Measurements from ENCODE around the gene CAPZB. TPM values are rescaled to one million over a fixed set of nuclear protein-coding genes. Genes with fewer than 3 reads are reported as not detected.

The CAPZB gene
- total RNA-seq, 2 donors from 2014 or later, result 291 to 399 TPM

DNA sequence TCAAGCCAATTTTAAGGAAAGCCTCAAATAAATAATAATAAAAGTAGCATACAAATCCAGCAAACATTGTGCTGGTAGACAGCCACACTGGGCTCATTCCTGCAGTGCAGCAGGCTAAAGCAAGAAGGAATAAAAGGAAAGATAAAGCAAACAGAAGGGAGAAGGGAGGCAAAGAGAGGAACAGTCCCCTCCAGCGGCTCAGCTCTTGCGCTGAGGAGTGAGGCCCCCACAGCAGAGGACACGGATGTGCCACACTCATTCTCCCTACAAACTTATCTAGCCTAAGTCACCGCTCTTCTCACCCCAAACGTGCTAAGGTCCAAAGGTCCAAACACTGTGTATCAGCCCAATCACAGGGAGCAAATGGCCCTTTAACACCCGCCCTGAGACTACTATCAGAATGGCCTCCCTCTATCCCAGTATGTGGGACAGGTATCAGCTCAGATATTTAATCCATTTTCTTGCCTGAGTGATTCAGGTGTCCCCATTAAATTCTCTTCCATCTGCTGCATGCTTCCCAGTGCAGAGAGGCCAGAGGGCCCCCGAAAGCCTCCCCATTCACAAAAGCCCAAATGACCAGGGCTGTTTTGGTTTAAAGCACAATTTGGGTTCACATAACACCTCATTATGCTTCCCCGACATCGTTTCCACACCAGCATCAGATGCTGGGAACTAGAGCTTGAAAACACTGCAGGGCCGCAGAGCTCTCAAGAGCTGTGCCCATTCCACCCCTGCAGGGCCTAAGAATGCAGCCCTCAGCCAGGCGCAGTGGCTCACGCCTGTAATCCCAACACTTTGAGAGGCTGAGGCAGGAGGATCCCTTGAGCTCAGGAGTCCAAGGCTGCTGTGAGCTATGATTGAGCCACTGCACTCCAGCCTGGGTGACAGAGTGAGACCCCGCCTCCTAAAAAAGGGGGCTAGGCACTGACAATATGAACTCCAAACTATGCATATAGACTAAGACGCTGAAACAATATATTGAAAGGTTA lies 17.8 kb downstream of the CAPZB start:
- ATAC-seq (replicated peaks), result no peak
- Mint-ChIP-seq H3K36me3 (ENCODE audit: low read depth) (peaks cover 60% of the 10 kb centered on the region), H3K4me3 (peak overlapping the region; percentile 78), H3K4me1 (peaks cover 79% of the 10 kb centered on the region), H3K27ac (peak overlapping the region; percentile 89), H3K27me3 (no peaks in the 10 kb centered on the region), H3K9me3 (no peaks in the 10 kb centered on the region)

- Mint-ChIP-seq H3K27ac (peak overlapping the region; percentile 68), H3K36me3 (ENCODE audit: low read depth) (peaks cover 47% of the 10 kb centered on the region), H3K27me3 (no peaks in the 10 kb centered on the region), H3K9me3 (no peaks in the 10 kb centered on the region), H3K4me3 (peak overlapping the region; percentile 23), H3K4me1 (peaks cover 69% of the 10 kb centered on the region)
- no peak for ATAC-seq (replicated peaks)
These were observed 19.2 kb downstream of the CAPZB start for GRCh38 chr1:19466112-19466561.

- ATAC-seq (replicated peaks), result no peak
- H3K4me3 Mint-ChIP-seq, result no peak overlapping the region
- H3K9me3 Mint-ChIP-seq, result no peaks in the 10 kb centered on the region
- peaks cover 43% of the 10 kb centered on the region for H3K36me3 Mint-ChIP-seq (ENCODE audit: low read depth)
- H3K27ac Mint-ChIP-seq, result peak overlapping the region; percentile 68
- H3K27me3 Mint-ChIP-seq, result no peaks in the 10 kb centered on the region
- peaks cover 66% of the 10 kb centered on the region for H3K4me1 Mint-ChIP-seq
These were observed 19.7 kb downstream of the CAPZB start for GRCh38 chr1:19465650-19466049.

DNA sequence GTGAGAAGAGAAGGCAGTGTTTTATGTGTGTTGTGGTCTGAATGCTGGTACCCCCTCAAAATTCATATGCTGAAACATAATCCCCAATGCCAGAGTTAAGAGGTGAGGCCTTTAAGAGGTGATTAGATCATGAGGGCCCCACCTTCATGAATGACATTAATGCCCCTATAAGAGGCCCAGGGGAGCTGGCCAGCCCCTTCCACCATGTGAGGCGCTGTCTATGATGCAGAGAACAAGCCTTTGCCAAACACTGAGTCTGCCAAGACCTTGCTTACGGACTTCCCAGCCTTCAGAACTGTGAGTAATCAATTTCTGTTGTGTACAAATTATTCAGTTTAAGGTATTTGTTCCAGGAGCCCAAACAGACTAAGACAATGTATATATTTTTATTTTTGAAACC lies 20.2 kb downstream of the CAPZB start:
- Mint-ChIP-seq H3K27ac (peak overlapping the region; percentile 68), H3K4me3 (peak overlapping the region; percentile 39), H3K4me1 (peaks cover 61% of the 10 kb centered on the region), H3K36me3 (ENCODE audit: low read depth) (peaks cover 38% of the 10 kb centered on the region), H3K9me3 (no peaks in the 10 kb centered on the region), H3K27me3 (no peaks in the 10 kb centered on the region)
- no peak for ATAC-seq (replicated peaks)

GRCh38 chr1:19464696-19465095 lies 20.6 kb downstream of the CAPZB start:
- peaks cover 38% of the 10 kb centered on the region for H3K36me3 Mint-ChIP-seq (ENCODE audit: low read depth)
- no peaks in the 10 kb centered on the region for H3K27me3 Mint-ChIP-seq
- no peaks in the 10 kb centered on the region for H3K9me3 Mint-ChIP-seq
- peak overlapping the region; percentile 39 for H3K4me3 Mint-ChIP-seq
- peaks cover 61% of the 10 kb centered on the region for H3K4me1 Mint-ChIP-seq
- ATAC-seq (replicated peaks), result no peak
- peak overlapping the region; percentile 68 for H3K27ac Mint-ChIP-seq

GRCh38 chr1:19463504-19463803 lies 21.9 kb downstream of the CAPZB start:
- H3K27ac Mint-ChIP-seq, result peak overlapping the region; percentile 66
- ATAC-seq (replicated peaks), result no peak
- H3K36me3 Mint-ChIP-seq (ENCODE audit: low read depth), result peaks cover 38% of the 10 kb centered on the region
- peak overlapping the region; percentile 73 for H3K4me3 Mint-ChIP-seq
- H3K27me3 Mint-ChIP-seq, result no peaks in the 10 kb centered on the region
- H3K9me3 Mint-ChIP-seq, result no peaks in the 10 kb centered on the region
- peaks cover 61% of the 10 kb centered on the region for H3K4me1 Mint-ChIP-seq

DNA sequence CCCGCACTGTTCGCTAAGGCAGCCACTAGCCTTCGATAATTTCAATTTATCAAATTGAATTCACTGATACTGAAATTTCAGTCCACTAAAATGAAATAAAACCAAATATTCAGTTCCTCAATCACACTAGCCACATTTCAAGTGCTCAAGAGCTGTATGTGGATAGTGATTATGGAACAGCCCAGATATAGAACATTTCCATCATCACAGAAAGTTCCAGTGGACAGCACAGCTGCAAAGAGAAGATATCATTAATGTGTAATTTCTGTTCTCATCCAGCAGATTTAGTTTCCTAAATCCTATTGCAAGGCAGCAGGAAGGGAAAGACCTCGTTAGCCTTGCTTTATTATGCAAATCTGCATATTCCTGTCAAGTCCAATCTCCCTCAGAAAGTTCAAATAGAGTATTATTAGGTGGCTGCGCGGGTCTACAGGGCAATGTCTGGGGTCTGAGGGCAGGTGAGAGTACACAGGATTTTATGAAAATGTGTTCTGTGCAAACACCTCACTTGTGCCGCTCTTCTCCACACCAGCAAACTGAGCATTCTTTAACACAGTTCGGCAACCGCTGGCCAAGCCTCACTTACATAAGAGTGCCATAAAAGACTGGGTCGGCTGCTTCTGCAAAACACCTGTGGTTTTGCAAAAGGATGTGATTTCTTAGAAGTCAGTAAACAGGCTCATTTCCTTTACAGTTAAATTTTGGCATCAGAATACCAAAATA lies 22.4 kb downstream of the CAPZB start:
- Mint-ChIP-seq H3K9me3 (no peaks in the 10 kb centered on the region), H3K27me3 (no peaks in the 10 kb centered on the region), H3K36me3 (ENCODE audit: low read depth) (peaks cover 35% of the 10 kb centered on the region), H3K4me1 (peaks cover 57% of the 10 kb centered on the region), H3K4me3 (peak overlapping the region; percentile 73), H3K27ac (peak overlapping the region; percentile 66)
- peak; percentile 40 for ATAC-seq (replicated peaks)

DNA sequence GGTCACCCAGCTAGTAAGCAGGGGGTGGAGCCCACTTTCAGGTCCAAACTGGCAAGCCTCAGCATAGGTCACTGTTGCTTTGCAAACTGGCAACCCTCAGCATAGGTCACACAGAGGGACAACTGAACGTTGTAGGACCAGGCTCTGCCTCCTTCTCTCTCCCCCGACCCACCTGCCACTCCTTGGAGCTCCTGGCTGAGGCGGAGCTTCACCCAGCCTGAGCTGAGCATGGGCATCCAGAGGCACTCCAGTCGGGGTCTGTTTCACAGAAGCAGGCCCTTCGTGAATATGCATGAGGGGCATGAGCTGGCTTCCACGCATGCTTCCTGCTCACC lies 24.2 kb downstream of the CAPZB start:
- H3K9me3 Mint-ChIP-seq, result no peaks in the 10 kb centered on the region
- no peaks in the 10 kb centered on the region for H3K27me3 Mint-ChIP-seq
- no peak for ATAC-seq (replicated peaks)
- H3K36me3 Mint-ChIP-seq (ENCODE audit: low read depth), result peaks cover 47% of the 10 kb centered on the region
- peak overlapping the region; percentile 66 for H3K4me3 Mint-ChIP-seq
- H3K4me1 Mint-ChIP-seq, result peaks cover 62% of the 10 kb centered on the region
- peak overlapping the region; percentile 33 for H3K27ac Mint-ChIP-seq

DNA sequence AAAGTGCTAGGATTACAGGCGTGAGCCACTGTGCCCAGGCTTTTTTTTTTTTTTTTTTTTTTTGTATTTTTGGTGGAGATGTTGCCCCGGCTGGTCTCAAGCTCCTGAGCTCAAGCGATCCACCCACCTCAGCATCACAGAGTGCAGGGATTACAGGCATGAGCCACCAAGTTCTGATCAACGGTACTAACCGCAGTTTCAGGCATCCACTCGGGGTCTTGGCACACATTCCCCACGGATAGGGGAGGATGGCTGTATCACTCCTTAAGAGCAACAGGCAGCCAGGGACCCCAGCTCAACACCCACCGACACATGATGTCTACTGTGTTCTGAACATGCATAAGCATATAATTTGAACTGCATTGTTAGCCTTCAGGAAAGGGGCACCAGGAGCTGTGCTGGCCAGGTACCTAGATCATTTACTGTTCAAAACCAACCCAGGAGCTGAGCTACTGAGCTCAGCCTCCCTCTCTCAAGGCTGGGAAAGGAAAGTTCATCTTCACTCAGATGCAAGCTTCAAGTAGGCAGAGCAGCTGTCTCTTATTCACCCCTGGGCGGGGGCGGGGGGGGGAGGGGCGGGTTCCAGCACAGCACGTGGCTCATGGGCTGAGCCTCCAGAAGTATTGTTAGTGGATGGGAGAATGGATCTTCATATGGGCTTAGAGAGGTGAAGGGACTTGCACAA lies 24.7 kb downstream of the CAPZB start:
- Mint-ChIP-seq H3K36me3 (ENCODE audit: low read depth) (peaks cover 52% of the 10 kb centered on the region), H3K27me3 (no peaks in the 10 kb centered on the region), H3K9me3 (no peaks in the 10 kb centered on the region), H3K4me3 (peak overlapping the region; percentile 66), H3K4me1 (peaks cover 64% of the 10 kb centered on the region), H3K27ac (peak overlapping the region; percentile 33)
- ATAC-seq (replicated peaks), result peak; percentile 7

DNA sequence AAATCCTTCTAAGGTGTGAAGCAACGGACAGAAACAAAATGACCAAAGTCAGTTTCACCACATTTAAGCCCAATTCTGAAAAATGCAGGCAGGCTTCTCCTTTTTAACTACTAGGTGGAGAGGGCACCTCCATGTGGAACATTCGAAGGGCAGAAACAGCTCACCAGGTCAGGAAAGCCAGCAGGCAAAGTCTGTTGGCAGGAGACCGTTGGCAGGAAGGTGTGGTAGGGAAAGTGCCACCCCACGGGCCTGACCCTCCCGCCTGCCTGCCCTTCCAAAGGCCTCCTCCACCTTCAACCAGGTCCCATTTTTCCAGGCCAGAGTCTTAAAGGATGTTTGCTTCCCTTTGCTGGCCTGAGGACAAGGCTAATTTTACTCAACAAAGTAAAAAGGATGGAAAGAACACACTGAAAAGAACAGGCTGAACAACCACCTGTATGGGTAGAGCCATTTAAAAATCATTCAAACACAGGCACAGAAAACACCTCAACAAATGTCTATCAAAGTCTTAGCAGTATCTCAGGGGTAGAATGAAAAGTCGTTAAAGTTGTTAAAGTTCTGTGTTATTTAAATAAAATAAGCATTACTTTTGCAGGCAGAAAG lies 26.4 kb downstream of the CAPZB start:
- Mint-ChIP-seq H3K4me3 (peak overlapping the region; percentile 66), H3K4me1 (peaks cover 68% of the 10 kb centered on the region), H3K9me3 (no peaks in the 10 kb centered on the region), H3K27ac (peak overlapping the region; percentile 68), H3K36me3 (ENCODE audit: low read depth) (peaks cover 47% of the 10 kb centered on the region), H3K27me3 (no peaks in the 10 kb centered on the region)
- ATAC-seq (replicated peaks), result no peak

GRCh38 chr1:19457607-19458006 lies 27.7 kb downstream of the CAPZB start:
- peak overlapping the region; percentile 66 for H3K27ac Mint-ChIP-seq
- H3K9me3 Mint-ChIP-seq, result no peaks in the 10 kb centered on the region
- peaks cover 45% of the 10 kb centered on the region for H3K36me3 Mint-ChIP-seq (ENCODE audit: low read depth)
- H3K4me1 Mint-ChIP-seq, result peaks cover 61% of the 10 kb centered on the region
- H3K4me3 Mint-ChIP-seq, result peak overlapping the region; percentile 46
- no peak for ATAC-seq (replicated peaks)
- no peaks in the 10 kb centered on the region for H3K27me3 Mint-ChIP-seq

DNA sequence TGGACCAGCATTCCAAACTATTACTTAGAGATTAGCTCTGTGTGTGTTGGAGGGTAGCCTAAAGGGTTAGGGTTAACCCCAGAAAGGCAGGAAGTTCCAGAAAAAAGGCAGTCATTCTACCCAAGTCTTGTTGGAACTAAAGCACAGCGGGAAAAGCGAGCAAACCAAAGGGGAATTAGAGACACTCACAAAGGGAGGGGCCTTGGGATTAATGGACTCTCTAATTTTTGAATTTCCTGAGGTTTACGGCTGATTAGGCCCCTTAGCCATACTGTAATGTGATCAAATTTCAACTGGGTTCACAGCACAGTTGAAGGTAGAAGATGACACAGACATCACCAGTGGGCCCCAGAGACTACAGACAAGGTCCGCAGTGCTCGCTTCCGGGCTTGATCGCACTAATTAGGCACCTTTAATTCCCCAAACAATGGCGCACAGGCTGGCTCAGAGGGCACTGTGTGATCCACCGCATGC lies 28.3 kb downstream of the CAPZB start:
- Mint-ChIP-seq H3K27me3 (no peaks in the 10 kb centered on the region), H3K9me3 (no peaks in the 10 kb centered on the region), H3K36me3 (ENCODE audit: low read depth) (peaks cover 45% of the 10 kb centered on the region), H3K27ac (peak overlapping the region; percentile 78), H3K4me3 (peak overlapping the region; percentile 46), H3K4me1 (peaks cover 66% of the 10 kb centered on the region)
- ATAC-seq (replicated peaks), result no peak

GRCh38 chr1:19455353-19455752 lies 30.0 kb downstream of the CAPZB start:
- no peak for ATAC-seq (replicated peaks)
- peak overlapping the region; percentile 78 for H3K27ac Mint-ChIP-seq
- H3K36me3 Mint-ChIP-seq (ENCODE audit: low read depth), result peaks cover 46% of the 10 kb centered on the region
- peak overlapping the region; percentile 73 for H3K4me3 Mint-ChIP-seq
- H3K27me3 Mint-ChIP-seq, result no peaks in the 10 kb centered on the region
- no peaks in the 10 kb centered on the region for H3K9me3 Mint-ChIP-seq
- H3K4me1 Mint-ChIP-seq, result peaks cover 81% of the 10 kb centered on the region
